ENCODE results near the gene WASHC3.

Gene WASHC3

DNA sequence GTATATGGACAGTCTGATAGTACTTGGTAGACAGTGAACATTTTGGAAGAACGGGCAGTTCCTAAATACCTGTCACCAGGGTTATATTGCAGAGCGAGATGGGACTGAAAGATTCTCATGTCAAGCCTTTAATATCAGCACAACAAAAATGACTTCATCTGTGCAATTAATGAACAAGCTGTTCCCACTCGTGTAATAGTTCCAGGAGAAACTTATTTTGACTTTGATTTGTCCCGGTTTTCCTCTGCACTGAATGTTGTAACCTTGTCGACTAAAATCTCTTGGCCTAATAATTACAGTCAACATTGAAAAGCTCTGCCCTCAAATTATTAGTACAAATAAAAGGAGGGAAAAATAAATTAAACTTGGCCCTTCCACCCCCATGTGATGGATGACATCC is 79.5 kb downstream of the WASHC3 start:
- DNase-seq: no peak

DNA sequence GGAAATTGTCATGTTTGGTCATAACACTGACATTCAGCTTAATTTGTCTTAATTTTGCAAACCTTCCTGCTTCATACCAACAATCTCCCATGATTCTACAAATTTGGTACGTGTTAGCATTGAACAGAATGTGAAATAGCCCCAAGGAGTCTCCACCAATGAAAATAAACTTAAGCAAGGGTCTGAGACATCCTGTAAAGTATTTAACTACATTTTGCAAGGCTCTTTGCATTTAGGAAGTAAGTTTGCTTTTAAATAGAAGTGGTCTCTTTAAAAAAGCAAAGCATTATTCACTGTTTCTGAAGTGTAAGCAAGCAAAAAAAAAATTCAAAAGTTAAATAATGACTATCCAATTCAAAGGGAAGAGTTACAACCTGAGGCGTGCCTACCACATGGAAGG is 79.9 kb downstream of the WASHC3 start:
- DNase-seq: no peak

DNA sequence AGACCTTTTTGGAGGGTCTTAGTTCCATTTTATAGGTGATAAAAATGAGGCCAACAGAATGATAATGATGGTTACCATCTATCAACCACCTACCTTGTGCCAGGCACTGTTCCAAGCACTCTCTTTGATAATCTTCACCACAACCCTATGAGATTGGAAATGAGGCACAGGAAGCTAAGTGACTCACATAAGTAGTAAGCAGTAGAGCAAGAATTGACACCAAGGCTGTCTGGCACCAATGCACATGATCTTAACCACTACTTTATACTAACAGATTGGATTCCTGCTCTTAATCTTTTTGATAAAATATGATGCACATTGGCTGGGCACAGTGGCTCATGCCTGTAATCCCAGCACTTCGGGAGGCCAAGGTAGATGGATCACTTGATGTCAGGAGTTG is 93.0 kb downstream of the WASHC3 start:
- no peak for DNase-seq

DNA sequence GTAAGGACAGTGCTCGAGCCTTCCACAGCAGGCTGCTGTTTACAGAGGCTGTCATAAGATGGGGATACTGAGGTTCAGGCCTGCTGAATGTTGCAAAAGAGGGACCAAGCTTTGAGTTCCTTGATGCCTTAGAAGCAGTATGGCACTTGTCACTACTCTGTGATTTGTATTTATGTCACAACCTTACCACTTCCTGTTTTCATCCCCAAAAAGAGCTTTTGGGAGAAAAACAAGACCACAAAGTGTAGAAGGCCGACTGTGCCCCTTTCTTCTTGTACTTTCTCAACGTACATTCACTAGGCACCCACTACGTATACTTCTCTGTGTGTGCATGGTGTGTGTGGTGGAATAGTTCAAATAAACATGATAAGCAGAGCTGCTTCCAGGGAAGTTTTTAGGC is 94.3 kb downstream of the WASHC3 start:
- no peak for DNase-seq

DNA sequence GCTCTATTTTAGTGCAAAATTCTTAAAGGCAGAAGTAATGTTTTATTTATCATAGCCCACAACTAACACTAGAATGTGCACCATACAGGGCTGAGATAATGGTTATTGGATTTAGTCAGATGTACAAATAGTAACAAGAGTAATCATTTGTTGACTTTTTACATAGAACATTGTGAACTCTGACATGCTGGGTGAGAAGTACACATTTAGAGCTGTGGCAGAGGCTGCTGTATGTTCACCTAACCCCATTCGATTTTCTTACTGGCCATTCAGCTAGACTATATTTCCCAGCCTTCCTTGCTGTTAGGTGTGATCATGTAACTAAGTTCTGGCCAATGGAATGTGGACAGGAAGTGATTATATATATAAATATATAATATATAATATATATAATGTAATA is 95.3 kb downstream of the WASHC3 start:
- no peak for DNase-seq

DNA sequence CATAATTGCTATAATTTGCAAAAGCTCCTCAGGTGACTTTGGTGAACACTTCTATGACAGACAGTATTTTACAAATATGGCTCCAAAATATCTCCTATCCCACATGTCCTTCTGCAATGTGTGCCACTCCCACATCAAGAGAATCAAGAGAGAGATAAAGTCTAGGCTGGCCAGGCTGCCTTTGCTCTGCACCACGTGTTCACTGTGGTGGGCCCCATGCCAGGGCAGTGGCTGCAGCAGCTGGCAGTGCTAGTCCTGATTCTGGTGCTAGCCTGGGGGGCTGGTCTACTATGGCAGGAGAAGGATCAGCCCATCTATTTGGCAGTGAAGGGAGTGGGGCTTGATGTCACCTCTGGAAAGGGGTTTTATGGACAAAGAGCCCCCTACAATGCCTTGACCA is 98.1 kb downstream of the WASHC3 start:
- DNase-seq: no peak

Measured in right kidney (tissue), 1 donor.